GM23248 (cell line): ENCODE data around the gene ACTN1. TPM values are rescaled to one million over a fixed set of nuclear protein-coding genes. Genes with fewer than 3 reads are reported as not detected.

ENCODE experiments used
- DNase-seq: peaks from one replicate; pipeline ENCODE4 v3.0.0-alpha.2; 2015
- H2AFZ ChIP-seq: fragments of 200-600 bp; sonication (generic); 2 replicates; pipeline ENCODE4 v1.6.1; 2016; ENCODE audit warnings: antibody characterized with exemption
- H3F3A ChIP-seq: fragments of 200-600 bp; sonication (generic); 2 replicates; pipeline ENCODE4 v1.6.1; 2016; ENCODE audit warnings: mild to moderate bottlenecking, antibody characterized with exemption, mixed run types; ENCODE audit not compliant: insufficient read depth
- H3K27ac ChIP-seq: fragments of 200-600 bp; sonication (generic); 2 replicates; pipeline ENCODE4 v1.5.1; 2016; ENCODE audit warnings: mild to moderate bottlenecking
- H3K27me3 ChIP-seq: fragments of 200-600 bp; sonication (generic); replicated peaks from 2 replicates; pipeline ENCODE4 v1.6.1; 2016; ENCODE audit warnings: mild to moderate bottlenecking; ENCODE audit not compliant: insufficient read depth
- H3K36me3 ChIP-seq: fragments of 200-600 bp; sonication (generic); 2 replicates; pipeline ENCODE4 v1.6.1; 2016; ENCODE audit warnings: low read depth, mild to moderate bottlenecking
- H3K4me1 ChIP-seq: fragments of 200-600 bp; sonication (generic); 2 replicates; pipeline ENCODE4 v1.6.1; 2016; ENCODE audit warnings: mild to moderate bottlenecking; ENCODE audit not compliant: insufficient read depth
- H3K4me2 ChIP-seq: fragments of 200-600 bp; sonication (generic); one replicate; pipeline ENCODE4 v1.6.1; 2016; ENCODE audit warnings: mild to moderate bottlenecking; ENCODE audit not compliant: unreplicated experiment
- H3K4me3 ChIP-seq: fragments of 200-600 bp; sonication (generic); 2 replicates; pipeline ENCODE4 v1.5.1; 2016; ENCODE audit warnings: mild to moderate bottlenecking
- H3K79me2 ChIP-seq: fragments of 200-600 bp; sonication (generic); 2 replicates; pipeline ENCODE4 v1.6.1; 2016; ENCODE audit warnings: mild to moderate bottlenecking; ENCODE audit not compliant: insufficient read depth
- H3K9ac ChIP-seq: fragments of 200-600 bp; sonication (generic); 2 replicates; pipeline ENCODE4 v1.6.1; 2016; ENCODE audit warnings: mild to moderate bottlenecking
- H3K9me2 ChIP-seq: fragments of 200-600 bp; sonication (generic); 2 replicates; pipeline ENCODE4 v1.6.1; 2016; ENCODE audit warnings: mixed run types, mild to moderate bottlenecking, moderate library complexity; ENCODE audit not compliant: insufficient read depth
- H3K9me3 ChIP-seq: fragments of 200-600 bp; sonication (generic); one replicate; pipeline ENCODE4 v1.6.1; 2017; ENCODE audit warnings: low read depth
- H4K20me1 ChIP-seq: fragments of 200-600 bp; sonication (generic); 2 replicates; pipeline ENCODE4 v1.6.0; 2016; ENCODE audit not compliant: insufficient read depth
- EZH2 ChIP-seq: fragments of 200-600 bp; sonication (generic); IDR thresholded peaks from 2 replicates; pipeline ENCODE4 v1.6.1; 2018; ENCODE audit warnings: antibody characterized with exemption, mild to moderate bottlenecking; ENCODE audit not compliant: insufficient read depth, poor library complexity, severe bottlenecking
- EZH2phosphoT487 ChIP-seq: fragments of 200-600 bp; sonication (generic); IDR thresholded peaks from 2 replicates; pipeline ENCODE4 v1.6.1; 2018; ENCODE audit warnings: antibody characterized with exemption, moderate library complexity, mild to moderate bottlenecking, low read depth; ENCODE audit not compliant: insufficient read depth
- WGBS, 2 experiments: methylation state at CpG; one replicate each; pipeline ENCODE4 v1.1.6; 2015 to 2017; ENCODE audit warnings: low lambda C conversion rate in 2 of 2, low coverage in 1 of 2; ENCODE audit errors: missing lambda C conversion rate in 2 of 2; 5-methylcytosine and 5-hydroxymethylcytosine counted together
- in situ Hi-C: fragments of 300-500 bp; cut with MboI; formaldehyde crosslinking; loops from 2 replicates; pipeline ENCODE4 v1.15.0; 2020
- polyA plus RNA-seq: library from polyadenylated mRNA; unstranded; fragments of >200 nt; fragmentation: Nextera tagmentation; extraction: Ambion mirVana; gene quantifications from 2 replicates; pipeline ENCODE4 v1.2.1, GENCODE V29; 2016
- total RNA-seq: library from RNA; depleted of rRNA; stranded (reverse); fragments of >200 nt; shearing (Covaris generic); gene quantifications from 2 replicates; pipeline ENCODE4 v1.2.3, GENCODE V29; 2014

Gene ACTN1
- total and polyA plus RNA-seq, 2 experiments from 2014 or later, result 403 to 597 TPM

DNA sequence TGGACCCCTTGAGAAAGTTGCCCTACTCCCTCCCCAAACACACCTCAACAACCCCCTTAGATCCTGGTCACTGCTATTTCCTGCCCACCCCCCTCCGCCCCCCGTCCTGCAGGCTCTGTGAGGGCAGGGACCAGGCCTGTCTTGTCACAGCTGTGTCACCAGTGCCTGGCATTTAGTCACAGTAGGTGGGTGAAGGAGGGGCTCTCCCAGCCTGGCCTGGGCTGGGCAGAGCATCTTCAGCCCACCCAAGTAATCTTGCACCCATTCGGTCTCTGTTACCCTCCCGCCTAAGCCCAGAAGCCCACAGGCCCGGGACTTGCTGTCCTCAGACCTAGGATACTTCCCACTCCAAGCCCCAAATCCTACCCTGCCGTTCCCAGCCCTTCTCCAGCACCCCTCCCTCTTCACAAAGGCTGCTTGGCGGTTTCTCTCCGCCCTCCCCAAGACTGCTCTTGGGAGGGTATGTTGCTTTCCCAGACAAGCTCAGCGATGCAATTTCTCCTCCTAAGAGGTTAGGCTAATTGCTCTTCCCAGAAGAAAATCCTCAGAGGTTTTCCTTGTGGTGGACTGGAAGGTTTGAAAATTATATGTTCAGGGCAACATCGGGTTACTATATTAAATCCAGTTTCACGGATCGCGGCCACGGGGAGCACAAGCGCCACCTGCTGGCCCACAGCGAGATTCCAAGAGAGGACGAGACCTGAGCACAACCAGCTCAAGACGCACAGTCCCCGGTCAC is 135.5 kb downstream of the ACTN1 start:
- TF ChIP-seq EZH2, result no peak
- no peak for TF ChIP-seq EZH2phosphoT487
- Histone ChIP-seq H3F3A (peaks cover 14% of the 10 kb centered on the region; the same call in 1 of the 2 replicates), H3K4me1 (peaks cover 11% of the 10 kb centered on the region), H3K36me3 (peaks cover 12% of the 10 kb centered on the region; the same call in 1 of the 2 replicates), H3K4me3 (peak overlapping the region; percentile 53), H3K4me2 (peak overlapping the region; percentile 46), H2AFZ (peak overlapping the region; percentile 82), H3K79me2 (no peaks in the 10 kb centered on the region), H3K9me3 (no peaks in the 10 kb centered on the region), H4K20me1 (no peaks in the 10 kb centered on the region), H3K27me3 (no peaks in the 10 kb centered on the region), H3K9ac (peak overlapping the region; percentile 22; the same call in 1 of the 2 replicates), H3K9me2 (no peaks in the 10 kb centered on the region), H3K27ac (no peak overlapping the region)
- in situ Hi-C loops, result no loop called here
- DNase-seq, result peak; percentile 76
- WGBS, 2 experiments, result 20 to 22% methylated on average over 19 of the region's 19 CpGs

DNA sequence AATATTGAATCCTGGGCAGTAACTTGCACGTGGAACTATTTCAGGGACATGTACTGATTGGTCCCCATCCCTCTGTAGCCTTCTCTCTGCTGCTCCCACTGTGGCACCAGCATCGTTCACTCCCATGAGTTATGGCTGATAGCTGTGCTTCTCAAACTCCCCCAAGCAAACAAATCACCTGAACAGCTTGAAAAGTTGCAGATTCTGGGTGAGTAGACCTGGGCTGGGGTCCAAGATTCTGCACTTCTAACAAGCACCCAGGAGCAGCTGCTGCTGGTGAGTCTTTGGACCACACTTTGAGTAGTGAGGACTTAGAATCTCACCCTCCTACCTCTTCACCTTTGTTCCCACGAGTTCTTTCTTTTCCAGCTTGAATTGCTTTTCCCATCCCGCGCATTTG is 136.8 kb downstream of the ACTN1 start:
- no peak overlapping the region for H3K4me3 ChIP-seq
- H3K9me2 ChIP-seq, result no peaks in the 10 kb centered on the region
- no peaks in the 10 kb centered on the region for H4K20me1 ChIP-seq
- H3K9me3 ChIP-seq, result no peaks in the 10 kb centered on the region
- H3K4me2 ChIP-seq, result no peak overlapping the region
- no peaks in the 10 kb centered on the region for H3K79me2 ChIP-seq
- H3K9ac ChIP-seq, result no peak overlapping the region
- in situ Hi-C loops, result no loop called here
- DNase-seq, result no peak
- H2AFZ ChIP-seq, result no peak overlapping the region
- H3K27me3 ChIP-seq, result no peaks in the 10 kb centered on the region
- H3K4me1 ChIP-seq, result peaks cover 11% of the 10 kb centered on the region
- H3K36me3 ChIP-seq, result peaks cover 12% of the 10 kb centered on the region; the same call in 1 of the 2 replicates
- H3K27ac ChIP-seq, result no peak overlapping the region
- peaks cover 12% of the 10 kb centered on the region; the same call in 1 of the 2 replicates for H3F3A ChIP-seq
- TF ChIP-seq EZH2 (no peak), EZH2phosphoT487 (no peak)
- whole genome bisulfite sequencing, 2 experiments, result 84 to 88% methylated on average over 5 of the region's 5 CpGs

DNA sequence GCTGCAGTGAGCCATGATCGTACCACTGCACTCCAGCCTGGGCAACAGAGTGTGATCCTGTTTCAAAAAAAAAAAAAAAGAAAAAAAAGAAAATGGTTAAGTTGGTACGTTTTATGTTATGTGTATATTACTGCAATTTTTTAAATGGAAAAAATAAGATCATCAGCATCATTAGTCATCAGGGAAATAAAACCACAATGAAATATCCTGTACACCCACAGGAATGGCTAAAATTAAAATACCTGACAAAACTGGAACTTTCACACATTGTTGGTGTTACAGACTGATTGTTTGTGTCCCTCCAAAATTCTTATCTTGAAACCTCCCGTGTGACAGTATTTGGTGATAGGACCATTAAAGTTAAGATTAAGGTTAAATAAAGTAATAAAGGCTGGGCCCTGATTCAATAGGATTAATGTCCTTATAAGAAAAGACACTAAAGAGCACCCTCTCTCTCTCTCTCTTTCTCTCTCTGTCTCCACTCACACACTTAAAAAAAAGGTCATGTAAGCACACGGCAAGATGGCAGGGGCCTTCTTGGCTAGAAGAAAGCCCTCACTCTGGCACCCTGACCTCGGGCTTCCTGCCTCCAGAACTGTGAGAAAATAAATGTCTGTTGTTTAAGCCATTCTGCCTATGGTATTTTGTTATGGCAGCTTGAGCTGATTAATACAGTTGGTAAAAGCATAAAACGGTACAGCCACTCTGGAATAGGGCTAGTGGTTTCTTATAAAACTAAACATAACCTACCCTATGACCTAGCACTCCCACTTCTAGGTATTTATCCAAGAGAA is 137.9 kb downstream of the ACTN1 start:
- H3K4me2 ChIP-seq, result peak overlapping the region; percentile 4
- WGBS, 2 experiments, result 49% methylated on average over 6 of the region's 6 CpGs
- no peak overlapping the region for H2AFZ ChIP-seq
- H3K27ac ChIP-seq, result peak overlapping the region; percentile 41
- 0 out of 2 replicates have a peak overlapping the region, but pooled peaks have one; percentile 22 for H3K9ac ChIP-seq
- H3K9me3 ChIP-seq, result no peaks in the 10 kb centered on the region
- no peaks in the 10 kb centered on the region for H3K9me2 ChIP-seq
- no peak for TF ChIP-seq EZH2
- H3K4me3 ChIP-seq, result no peak overlapping the region
- H4K20me1 ChIP-seq, result no peaks in the 10 kb centered on the region
- H3K79me2 ChIP-seq, result no peaks in the 10 kb centered on the region
- H3K4me1 ChIP-seq, result peaks cover 11% of the 10 kb centered on the region
- peaks cover 17% of the 10 kb centered on the region for H3K36me3 ChIP-seq
- peaks cover 8% of the 10 kb centered on the region; the same call in 1 of the 2 replicates for H3F3A ChIP-seq
- in situ Hi-C loops, result no loop called here
- peak; percentile 60 for DNase-seq
- H3K27me3 ChIP-seq, result no peaks in the 10 kb centered on the region

DNA sequence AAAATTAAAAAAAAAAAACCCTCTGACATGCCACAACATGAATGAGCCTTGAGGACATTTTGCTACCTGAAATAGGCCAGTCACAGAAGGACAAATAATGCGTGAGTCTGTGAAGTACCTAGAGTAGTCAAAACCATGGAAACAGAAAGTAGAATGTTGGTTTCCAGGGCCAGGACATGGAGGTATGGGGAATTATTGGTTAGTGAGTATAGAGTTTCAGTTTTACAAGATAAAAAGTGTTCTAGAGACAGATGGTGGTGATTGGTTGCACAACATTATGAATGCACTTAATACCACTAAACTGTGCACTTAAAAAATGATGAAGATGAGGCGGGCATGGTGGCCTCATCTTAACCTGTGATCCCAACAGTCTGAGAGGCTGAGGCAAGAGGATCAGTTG is 138.6 kb downstream of the ACTN1 start:
- 98 to 100% methylated on average over 2 of the region's 2 CpGs for WGBS, 2 experiments
- Histone ChIP-seq H3K27me3 (no peaks in the 10 kb centered on the region), H3K4me2 (no peak overlapping the region), H3K79me2 (no peaks in the 10 kb centered on the region), H4K20me1 (no peaks in the 10 kb centered on the region), H3K4me1 (peaks cover 11% of the 10 kb centered on the region), H3K4me3 (no peak overlapping the region), H3F3A (peaks cover 8% of the 10 kb centered on the region; the same call in 1 of the 2 replicates), H3K9me2 (no peaks in the 10 kb centered on the region), H3K27ac (no peak overlapping the region), H3K9ac (no peak overlapping the region), H3K36me3 (peaks cover 25% of the 10 kb centered on the region), H2AFZ (no peak overlapping the region), H3K9me3 (no peaks in the 10 kb centered on the region)
- in situ Hi-C loops, result no loop called here
- TF ChIP-seq EZH2 (no peak), EZH2phosphoT487 (no peak)
- DNase-seq, result no peak
